Keratinocyte (primary cell): Measurements from ENCODE around the gene LILRA6.

Experiments used
- CTCF ChIP-seq, 3 experiments: IDR thresholded peaks in 1 of 3; conservative IDR thresholded peaks in 1 of 3; optimal IDR thresholded peaks in 1 of 3; 2 replicates in 2 of 3; 3 replicates in 1 of 3; pipeline versions ENCODE3 to v1.5.1; 2011; ENCODE audit warnings: low read length in 3 of 3, mild to moderate bottlenecking in 3 of 3, moderate library complexity in 2 of 3, control low read depth in 1 of 3, inconsistent platforms in 1 of 3; ENCODE audit not compliant: insufficient read depth in 2 of 3; ENCODE audit errors: extremely low read depth in 1 of 3
- EZH2 ChIP-seq: IDR thresholded peaks from one replicate; pipeline ENCODE4 v1.6.1; 2012; ENCODE audit warnings: inconsistent platforms, mild to moderate bottlenecking, low read length, moderate library complexity

GRCh38 chr19:54256250-54257115 lies 13.9 kb upstream of the LILRA6 start:
- TF ChIP-seq CTCF (optimal IDR thresholded peaks at IDR 0.05 in 1 of 3, IDR thresholded peaks at IDR 0.05 in 1 of 3, conservative IDR thresholded peaks at IDR 0.05 in 1 of 3; ENCODE audit: extremely low read depth in 1 of 3, insufficient read depth in 2 of 3, low read length in 3 of 3) (no peak), EZH2 (no peak)
